Stimulated activated CD4-positive, alpha-beta T cell treated with anti-CD3 and anti-CD28 coated beads, Interleukin-2, amount 100 ng/mL, for 24 hours (primary cell): ENCODE data around the gene FHIP2A.
"Not testable (repeated sequence)": the region's sequence is repeated elsewhere in the genome, so short reads cannot be mapped to it uniquely, and the experiment has no call there.

Experiments used
- DNase-seq, 2 donors: peaks; one replicate each; pipeline ENCODE4 v3.0.0-alpha.2; 2020

FHIP2A gene

GRCh38 chr10:114816308-114816707 is 5.3 kb upstream of the FHIP2A start:
- DNase-seq, result no peak

- DNase-seq, result no peak
Observed at GRCh38 chr10:114819322-114819721, 2.3 kb upstream of the FHIP2A start.

- no peak for DNase-seq
Observed at GRCh38 chr10:114821915-114822443, 399 bp downstream of the FHIP2A start.

GRCh38 chr10:114822444-114823076 is 980 bp downstream of the FHIP2A start:
- DNase-seq, result peak; percentile 27 to 39

- no peak for DNase-seq
Observed at GRCh38 chr10:114823077-114823463, 1.5 kb downstream of the FHIP2A start.

GRCh38 chr10:114824391-114824790 is 2.8 kb downstream of the FHIP2A start:
- no peak for DNase-seq

GRCh38 chr10:114825513-114826253 is 4.1 kb downstream of the FHIP2A start:
- DNase-seq, result no peak

GRCh38 chr10:114829160-114829909 is 7.8 kb downstream of the FHIP2A start:
- no peak for DNase-seq

GRCh38 chr10:114831186-114831867 is 9.7 kb downstream of the FHIP2A start:
- no peak for DNase-seq

GRCh38 chr10:114837690-114838089 is 16.1 kb downstream of the FHIP2A start:
- no peak for DNase-seq

GRCh38 chr10:114839901-114840300 is 18.3 kb downstream of the FHIP2A start:
- no peak for DNase-seq

- DNase-seq, result no peak
Observed at GRCh38 chr10:114845978-114846693, 24.6 kb downstream of the FHIP2A start.

GRCh38 chr10:114847517-114847916 is 25.9 kb downstream of the FHIP2A start:
- not testable (repeated sequence) for DNase-seq

GRCh38 chr10:114849674-114850073 is 28.1 kb downstream of the FHIP2A start:
- DNase-seq, result no peak

GRCh38 chr10:114850126-114850525 is 28.5 kb downstream of the FHIP2A start:
- DNase-seq, result no peak

- no peak for DNase-seq
Observed at GRCh38 chr10:114851336-114851735, 29.8 kb downstream of the FHIP2A start.

- no peak for DNase-seq
Observed at GRCh38 chr10:114852197-114852596, 30.6 kb downstream of the FHIP2A start.

- DNase-seq, result no peak
Observed at GRCh38 chr10:114854906-114855305, 33.3 kb downstream of the FHIP2A start.

- no peak for DNase-seq
Observed at GRCh38 chr10:114855776-114856543, 34.4 kb downstream of the FHIP2A start.

GRCh38 chr10:114856544-114857287 is 35.1 kb downstream of the FHIP2A start:
- DNase-seq, result no peak

GRCh38 chr10:114857288-114857565 is 35.6 kb downstream of the FHIP2A start:
- not testable (repeated sequence) for DNase-seq
